H9 (cell line): ENCODE results near the gene TPRN. TPM values are rescaled to one million over a fixed set of nuclear protein-coding genes. Genes with fewer than 3 reads are reported as not detected.

Source experiments
- DNase-seq: peaks from one replicate; pipeline ENCODE4 v3.0.0-alpha.2; 2017
- H2AFZ ChIP-seq: one replicate; pipeline ENCODE4 v1.6.1; 2013; ENCODE audit warnings: mild to moderate bottlenecking, low read length, control low read depth, moderate library complexity
- H2AK5ac ChIP-seq: 2 replicates; pipeline ENCODE4 v1.6.1; 2013; ENCODE audit warnings: low read length, control low read depth, mixed read lengths; ENCODE audit not compliant: insufficient read length
- H2BK120ac ChIP-seq: one replicate; pipeline ENCODE4 v1.6.1; 2013; ENCODE audit warnings: low read depth, mild to moderate bottlenecking, low read length, control low read depth, inconsistent platforms; ENCODE audit not compliant: poor library complexity, severe bottlenecking
- H2BK12ac ChIP-seq: 2 replicates; pipeline ENCODE4 v1.6.1; 2013; ENCODE audit warnings: low read length, control low read depth, mixed read lengths, low read depth; ENCODE audit not compliant: insufficient read length
- H2BK15ac ChIP-seq: 2 replicates; pipeline ENCODE4 v1.6.1; 2013; ENCODE audit warnings: low read depth, low read length, control low read depth
- H2BK20ac ChIP-seq: one replicate; pipeline ENCODE4 v1.6.1; 2013; ENCODE audit warnings: low read depth, mild to moderate bottlenecking, low read length, control low read depth, inconsistent platforms; ENCODE audit not compliant: poor library complexity, severe bottlenecking
- H2BK5ac ChIP-seq: 2 replicates; pipeline ENCODE4 v1.6.1; 2013; ENCODE audit warnings: low read length, control low read depth, mixed read lengths; ENCODE audit not compliant: insufficient read length
- H3K14ac ChIP-seq: 2 replicates; pipeline ENCODE4 v1.6.1; 2013; ENCODE audit warnings: low read length, control low read depth; ENCODE audit not compliant: insufficient read depth
- H3K18ac ChIP-seq: 2 replicates; pipeline ENCODE4 v1.6.1; 2013; ENCODE audit warnings: low read depth, mild to moderate bottlenecking, mixed read lengths, low read length, control low read depth; ENCODE audit not compliant: insufficient read length
- H3K23ac ChIP-seq: 2 replicates; pipeline ENCODE4 v1.6.1; 2013; ENCODE audit warnings: low read length, control low read depth, mixed read lengths, low read depth; ENCODE audit not compliant: insufficient read length
- H3K23me2 ChIP-seq: 2 replicates; pipeline ENCODE4 v1.6.1; 2013; ENCODE audit warnings: low read depth, mild to moderate bottlenecking, mixed read lengths, low read length, control low read depth; ENCODE audit not compliant: insufficient read length, poor library complexity, severe bottlenecking
- H3K27ac ChIP-seq: 2 replicates; pipeline ENCODE4 v1.5.1; 2013; ENCODE audit warnings: low read length, control low read depth, mixed read lengths, low read depth; ENCODE audit not compliant: insufficient read length
- H3K27me3 ChIP-seq: 2 replicates; pipeline ENCODE4 v1.6.1; 2013; ENCODE audit warnings: low read length, control low read depth, inconsistent platforms; ENCODE audit not compliant: insufficient read depth
- H3K4ac ChIP-seq: 2 replicates; pipeline ENCODE4 v1.6.1; 2013; ENCODE audit warnings: low read depth, mild to moderate bottlenecking, control low read depth, inconsistent platforms, low read length, moderate library complexity
- H3K4me1 ChIP-seq: 2 replicates; pipeline ENCODE4 v1.6.1; 2013; ENCODE audit warnings: low read length, control low read depth, inconsistent platforms; ENCODE audit not compliant: insufficient read depth
- H3K4me2 ChIP-seq: 2 replicates; pipeline ENCODE4 v1.6.1; 2013; ENCODE audit warnings: low read length, control low read depth, mixed read lengths; ENCODE audit not compliant: insufficient read length, insufficient read depth
- H3K56ac ChIP-seq: 2 replicates; pipeline ENCODE4 v1.6.1; 2013; ENCODE audit warnings: low read depth, mild to moderate bottlenecking, mixed read lengths, low read length, control low read depth; ENCODE audit not compliant: insufficient read length
- H3K79me1 ChIP-seq: 2 replicates; pipeline ENCODE4 v1.6.1; 2013; ENCODE audit warnings: low read depth, mild to moderate bottlenecking, moderate library complexity, low read length, control low read depth, inconsistent platforms; ENCODE audit not compliant: insufficient read depth, poor library complexity, severe bottlenecking
- H3K79me2 ChIP-seq: 2 replicates; pipeline ENCODE4 v1.6.1; 2013; ENCODE audit warnings: low read length, control low read depth, inconsistent platforms; ENCODE audit not compliant: insufficient read depth
- H3K9ac ChIP-seq: 2 replicates; pipeline ENCODE4 v1.6.1; 2013; ENCODE audit warnings: low read length, control low read depth, mixed read lengths; ENCODE audit not compliant: insufficient read length; ENCODE audit errors: extremely low read depth
- H3K9me3 ChIP-seq: one replicate; pipeline ENCODE4 v1.6.1; 2013; ENCODE audit warnings: low read depth, low read length, inconsistent platforms; ENCODE audit not compliant: control insufficient read depth
- H3T11ph ChIP-seq: one replicate; pipeline ENCODE4 v1.6.1; 2013; ENCODE audit warnings: mild to moderate bottlenecking, low read length, control low read depth, inconsistent platforms
- H4K20me1 ChIP-seq: one replicate; pipeline ENCODE4 v1.6.1; 2013; ENCODE audit not compliant: control insufficient read depth, insufficient read length, insufficient read depth
- H4K5ac ChIP-seq: 2 replicates; pipeline ENCODE4 v1.6.1; 2013; ENCODE audit warnings: low read depth, mild to moderate bottlenecking, mixed read lengths, low read length, control low read depth; ENCODE audit not compliant: insufficient read length
- H4K8ac ChIP-seq: replicated peaks from 2 replicates; pipeline ENCODE4 v1.6.1; 2013; ENCODE audit warnings: low read length, control low read depth, mixed read lengths, low read depth; ENCODE audit not compliant: insufficient read length
- H4K91ac ChIP-seq: 2 replicates; pipeline ENCODE4 v1.6.1; 2013; ENCODE audit warnings: low read depth, mild to moderate bottlenecking, moderate library complexity, mixed read lengths, low read length, control low read depth; ENCODE audit not compliant: insufficient read length
- H3K27ac Mint-ChIP-seq, 3 experiments: 2 replicates in 2 of 3; 3 replicates in 1 of 3; pipeline ENCODE4 v1.8.0; 2020 to 2021; ENCODE audit warnings: mixed read lengths in 3 of 3, mild to moderate bottlenecking in 1 of 3, moderate library complexity in 1 of 3
- H3K27me3 Mint-ChIP-seq: 2 replicates; pipeline ENCODE4 v1.8.0; 2021; ENCODE audit warnings: low read depth, mild to moderate bottlenecking, moderate library complexity, mixed read lengths
- H3K36me3 Mint-ChIP-seq, 3 experiments: 2 replicates in 2 of 3; 3 replicates in 1 of 3; pipeline ENCODE4 v1.8.0; 2020 to 2021; ENCODE audit warnings: low read depth in 3 of 3, mixed read lengths in 3 of 3; ENCODE audit not compliant: insufficient read depth in 1 of 3
- H3K4me1 Mint-ChIP-seq, 2 experiments: 2 replicates each; pipeline ENCODE4 v1.8.0; 2020; ENCODE audit warnings: mixed read lengths in 2 of 2
- H3K4me3 Mint-ChIP-seq, 2 experiments: 2 replicates in 1 of 2; 3 replicates in 1 of 2; pipeline ENCODE4 v1.8.0; 2020 to 2021; ENCODE audit warnings: mild to moderate bottlenecking in 2 of 2, mixed read lengths in 2 of 2, moderate library complexity in 1 of 2
- H3K9me3 Mint-ChIP-seq, 2 experiments: 2 replicates in 1 of 2; 3 replicates in 1 of 2; pipeline ENCODE4 v1.8.0; 2020; ENCODE audit warnings: mild to moderate bottlenecking in 2 of 2, mixed read lengths in 2 of 2, moderate library complexity in 1 of 2
- WGBS: extraction: QIAGEN DNeasy Blood & Tissue Kit; methylation state at CpG from one replicate; pipeline ENCODE4 v1.1.7; 2013; ENCODE audit warnings: missing lambda C conversion rate, low lambda C conversion rate, mixed read lengths; ENCODE audit not compliant: insufficient read length; ENCODE audit errors: extremely low coverage; 5-methylcytosine and 5-hydroxymethylcytosine counted together
- total RNA-seq: library from RNA; stranded (reverse); gene quantifications from 2 replicates; pipeline ENCODE4 v1.2.1, GENCODE V29; 2021
- TF ChIP-seq, protein P1 (sequence below): fragments of 200-600 bp; sonication (generic); conservative IDR thresholded peaks from 3 replicates; pipeline ENCODE4 v1.8.0; 2021; ENCODE audit warnings: antibody characterized with exemption, mild to moderate bottlenecking

TPRN gene
- total RNA-seq, 1 experiment from 2014 or later: 30.7 TPM

DNA sequence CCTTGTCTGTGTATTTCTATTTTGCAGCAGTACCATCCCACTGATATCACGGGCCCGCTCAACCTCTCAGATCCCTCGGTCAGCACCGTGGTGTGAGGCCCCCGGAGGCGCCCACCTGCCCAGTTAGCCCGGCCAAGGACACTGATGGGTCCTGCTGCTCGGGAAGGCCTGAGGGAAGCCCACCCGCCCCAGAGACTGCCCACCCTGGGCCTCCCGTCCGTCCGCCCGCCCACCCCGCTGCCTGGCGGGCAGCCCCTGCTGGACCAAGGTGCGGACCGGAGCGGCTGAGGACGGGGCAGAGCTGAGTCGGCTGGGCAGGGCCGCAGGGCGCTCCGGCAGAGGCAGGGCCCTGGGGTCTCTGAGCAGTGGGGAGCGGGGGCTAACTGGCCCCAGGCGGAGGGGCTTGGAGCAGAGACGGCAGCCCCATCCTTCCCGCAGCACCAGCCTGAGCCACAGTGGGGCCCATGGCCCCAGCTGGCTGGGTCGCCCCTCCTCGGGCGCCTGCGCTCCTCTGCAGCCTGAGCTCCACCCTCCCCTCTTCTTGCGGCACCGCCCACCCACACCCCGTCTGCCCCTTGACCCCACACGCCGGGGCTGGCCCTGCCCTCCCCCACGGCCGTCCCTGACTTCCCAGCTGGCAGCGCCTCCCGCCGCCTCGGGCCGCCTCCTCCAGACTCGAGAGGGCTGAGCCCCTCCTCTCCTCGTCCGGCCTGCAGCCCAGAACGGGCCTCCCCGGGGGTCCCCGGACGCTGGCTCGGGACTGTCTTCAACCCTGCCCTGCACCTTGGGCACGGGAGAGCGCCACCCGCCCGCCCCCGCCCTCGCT, 32.6 kb downstream of the TPRN start:
- WGBS: no CpG with 5 or more reads among the region's 57 CpGs
- Histone ChIP-seq H2AFZ (no peak overlapping the region), H3K27ac (no peak overlapping the region), H4K20me1 (peaks cover 2% of the 10 kb centered on the region), H3K4me2 (peak overlapping the region; percentile 68), H3K18ac (no peak overlapping the region), H2BK120ac (no peak overlapping the region), H2BK12ac (no peak overlapping the region), H3K14ac (no peak overlapping the region), H3K56ac (no peak overlapping the region), H2BK20ac (no peak overlapping the region), H3K79me1 (no peaks in the 10 kb centered on the region), H3K79me2 (no peaks in the 10 kb centered on the region), H2BK15ac (no peak overlapping the region), H2AK5ac (no peak overlapping the region), H4K91ac (no peak overlapping the region), H4K5ac (no peak overlapping the region), H3K23ac (no peak overlapping the region), H3K9me3 (no peaks in the 10 kb centered on the region), H4K8ac (no peak overlapping the region), H3K4me1 (no peaks in the 10 kb centered on the region), H3K4ac (no peak overlapping the region), H3K9ac (no peak overlapping the region), H3K27me3 (peaks cover 39% of the 10 kb centered on the region; the same call in 1 of the 2 replicates), H2BK5ac (no peak overlapping the region), H3T11ph (no peak overlapping the region), H3K23me2 (peaks cover 10% of the 10 kb centered on the region)
- Mint-ChIP-seq H3K27ac (no peak overlapping the region), H3K4me1 (peaks cover 3 to 9% of the 10 kb centered on the region in 2 experiments), H3K27me3 (peaks cover 91% of the 10 kb centered on the region), H3K36me3 (no peaks in the 10 kb centered on the region), H3K4me3 (peak overlapping the region; percentile 40 to 62; a peak in 3 of 5 replicates), H3K9me3 (no peaks in the 10 kb centered on the region; a peak in 1 of 5 replicates)
- TF ChIP-seq, protein P1, sequence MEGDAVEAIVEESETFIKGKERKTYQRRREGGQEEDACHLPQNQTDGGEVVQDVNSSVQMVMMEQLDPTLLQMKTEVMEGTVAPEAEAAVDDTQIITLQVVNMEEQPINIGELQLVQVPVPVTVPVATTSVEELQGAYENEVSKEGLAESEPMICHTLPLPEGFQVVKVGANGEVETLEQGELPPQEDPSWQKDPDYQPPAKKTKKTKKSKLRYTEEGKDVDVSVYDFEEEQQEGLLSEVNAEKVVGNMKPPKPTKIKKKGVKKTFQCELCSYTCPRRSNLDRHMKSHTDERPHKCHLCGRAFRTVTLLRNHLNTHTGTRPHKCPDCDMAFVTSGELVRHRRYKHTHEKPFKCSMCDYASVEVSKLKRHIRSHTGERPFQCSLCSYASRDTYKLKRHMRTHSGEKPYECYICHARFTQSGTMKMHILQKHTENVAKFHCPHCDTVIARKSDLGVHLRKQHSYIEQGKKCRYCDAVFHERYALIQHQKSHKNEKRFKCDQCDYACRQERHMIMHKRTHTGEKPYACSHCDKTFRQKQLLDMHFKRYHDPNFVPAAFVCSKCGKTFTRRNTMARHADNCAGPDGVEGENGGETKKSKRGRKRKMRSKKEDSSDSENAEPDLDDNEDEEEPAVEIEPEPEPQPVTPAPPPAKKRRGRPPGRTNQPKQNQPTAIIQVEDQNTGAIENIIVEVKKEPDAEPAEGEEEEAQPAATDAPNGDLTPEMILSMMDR: no peak
- peak; percentile 69 for DNase-seq
